Measurements from ENCODE around the gene LUZP2. TPM values are rescaled to one million over a fixed set of nuclear protein-coding genes. Genes with fewer than 3 reads are reported as not detected.

LUZP2 gene
- polyA plus RNA-seq, 3 donors: 1.7 to 1.9 (median 1.9) TPM

DNA sequence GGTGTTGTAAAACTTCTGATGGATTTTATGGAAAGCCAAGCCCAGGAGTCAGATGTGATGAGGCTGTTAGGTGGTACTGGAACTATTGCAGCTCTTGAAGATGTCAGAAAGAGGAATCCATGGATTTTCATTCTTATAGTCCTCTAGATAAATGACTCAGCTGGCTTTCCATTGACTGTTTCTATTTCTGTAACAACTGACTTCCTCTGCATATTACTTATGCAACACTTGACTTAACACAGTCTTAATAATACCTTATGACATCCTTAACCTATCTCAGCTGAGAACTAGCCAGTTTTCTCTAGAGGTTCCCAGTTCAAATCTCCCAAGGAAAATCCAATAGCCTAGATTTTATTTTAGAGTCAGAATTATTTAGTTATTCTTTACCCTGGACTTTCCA, 263.8 kb downstream of the LUZP2 start:
- DNase-seq (ENCODE audit: extremely low read depth in 1 of 11, low read depth in 9 of 11, low spot score in 4 of 11): no peak

DNA sequence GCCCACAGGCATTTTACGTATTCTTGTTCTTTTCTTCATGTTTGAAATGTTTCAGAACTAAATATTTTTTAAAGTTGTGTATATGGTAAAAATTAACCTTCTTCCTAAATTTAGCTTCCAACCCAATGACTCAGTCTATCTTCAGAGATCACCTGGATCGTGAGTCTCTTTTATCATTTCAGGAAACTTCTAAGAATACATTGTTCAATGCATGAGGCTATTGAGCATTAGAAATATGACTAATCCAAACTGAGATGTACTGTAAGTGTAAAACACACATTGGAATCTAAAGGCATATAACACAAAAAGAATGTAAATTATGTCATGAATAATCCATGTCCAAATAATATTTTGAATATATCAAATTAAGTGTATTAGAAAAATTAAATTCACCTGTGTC, 265.2 kb downstream of the LUZP2 start:
- no peak for DNase-seq (ENCODE audit: extremely low read depth in 1 of 11, low read depth in 9 of 11, low spot score in 4 of 11)

DNA sequence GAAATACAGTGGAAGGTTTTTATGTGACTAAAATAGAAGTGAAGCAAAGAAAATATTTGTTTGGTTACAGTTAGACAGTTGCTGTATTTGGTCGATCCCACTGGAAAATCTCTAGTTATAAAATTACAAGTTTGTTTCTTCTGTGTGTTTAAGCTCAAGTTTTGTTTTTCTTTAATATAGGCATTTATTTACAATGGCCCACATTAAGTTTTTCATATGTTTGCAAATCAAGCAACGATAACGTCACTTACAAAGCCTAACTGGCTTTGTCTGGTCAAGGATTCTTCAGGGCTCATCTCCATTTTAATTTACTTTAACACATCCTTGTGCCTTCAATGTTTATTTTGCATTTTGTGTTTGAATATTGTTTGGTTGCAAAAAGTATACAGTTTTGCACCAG, 270.6 kb downstream of the LUZP2 start:
- no peak for DNase-seq (ENCODE audit: extremely low read depth in 1 of 11, low read depth in 9 of 11, low spot score in 4 of 11)

DNA sequence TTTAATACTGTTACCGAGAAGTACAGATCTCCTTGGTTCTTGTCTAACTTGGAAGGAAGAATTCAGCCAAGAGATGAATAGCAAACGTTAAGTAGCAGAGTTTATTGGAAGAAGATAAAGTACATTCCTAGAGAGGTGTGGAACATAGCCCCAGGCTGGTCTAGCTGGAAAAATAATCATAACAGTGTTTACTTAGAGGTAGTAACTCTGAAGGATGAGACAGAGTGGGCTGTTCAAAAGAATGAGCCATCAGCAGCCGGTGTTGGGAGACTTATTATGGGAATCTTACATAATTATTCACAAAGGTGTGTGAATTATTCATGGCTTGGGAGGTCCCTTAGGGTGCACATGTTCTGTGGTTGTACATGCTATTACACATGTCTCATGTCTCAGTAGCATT, 276.5 kb downstream of the LUZP2 start:
- no peak for DNase-seq (ENCODE audit: extremely low read depth in 1 of 11, low read depth in 9 of 11, low spot score in 4 of 11)

DNA sequence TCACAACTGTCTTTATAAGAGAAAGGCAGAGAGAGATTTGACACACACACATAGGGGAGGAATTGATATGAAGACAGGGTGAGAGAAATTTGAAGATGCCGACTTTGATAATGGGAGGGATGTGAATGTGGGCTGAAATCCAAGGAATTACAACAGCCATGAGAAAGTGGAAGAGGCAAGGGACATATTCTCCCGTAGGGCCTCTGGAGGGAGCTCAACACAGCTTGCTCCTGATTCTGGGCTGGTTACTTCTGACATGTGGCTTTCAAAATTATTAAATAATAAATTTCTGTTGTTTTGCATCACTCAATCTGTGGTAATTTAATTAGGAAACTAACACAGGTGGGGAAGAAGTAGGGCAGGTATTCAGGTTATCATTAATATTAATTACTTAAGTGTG, 282.9 kb downstream of the LUZP2 start:
- DNase-seq (ENCODE audit: extremely low read depth in 1 of 11, low read depth in 9 of 11, low spot score in 4 of 11): no peak

DNA sequence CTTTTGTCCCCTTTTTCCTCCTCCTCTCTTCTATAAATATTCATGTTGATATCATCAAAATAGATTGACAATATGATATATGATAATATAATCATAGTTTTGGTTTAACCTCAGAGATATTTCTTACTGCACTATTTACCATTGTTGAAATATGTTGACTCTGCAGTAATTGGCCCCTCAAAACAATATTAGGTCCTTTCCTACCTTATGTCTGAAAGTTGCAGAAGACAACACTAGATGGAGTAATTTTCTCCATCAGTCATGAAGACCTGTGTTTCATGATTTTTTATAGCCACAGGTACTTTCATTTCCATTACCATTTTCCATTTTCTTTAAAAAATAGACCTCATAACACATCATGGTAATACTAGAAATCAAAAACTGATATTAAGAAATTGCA, 284.4 kb downstream of the LUZP2 start:
- DNase-seq (ENCODE audit: extremely low read depth in 1 of 11, low read depth in 9 of 11, low spot score in 4 of 11): no peak

DNA sequence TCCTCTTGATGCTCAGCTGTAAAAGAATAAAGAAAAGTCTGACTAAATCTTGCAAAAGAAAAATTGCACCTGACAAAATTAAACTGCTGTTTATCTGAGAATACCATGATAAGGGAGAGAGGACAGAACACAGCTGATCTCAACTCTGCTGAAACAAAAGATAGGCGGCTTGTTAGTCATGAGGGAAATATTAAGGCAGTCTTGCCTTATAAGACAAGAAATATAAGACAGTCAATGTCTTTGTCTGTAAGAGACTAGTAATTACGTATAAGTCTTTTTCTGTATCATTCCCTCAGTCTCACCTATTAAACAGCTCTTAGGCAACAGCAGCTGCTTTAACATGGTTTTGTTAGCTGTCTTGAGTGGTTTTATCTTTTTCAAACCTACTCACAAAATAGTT, 296.6 kb downstream of the LUZP2 start:
- no peak for DNase-seq (ENCODE audit: extremely low read depth in 1 of 11, low read depth in 9 of 11, low spot score in 4 of 11)

DNA sequence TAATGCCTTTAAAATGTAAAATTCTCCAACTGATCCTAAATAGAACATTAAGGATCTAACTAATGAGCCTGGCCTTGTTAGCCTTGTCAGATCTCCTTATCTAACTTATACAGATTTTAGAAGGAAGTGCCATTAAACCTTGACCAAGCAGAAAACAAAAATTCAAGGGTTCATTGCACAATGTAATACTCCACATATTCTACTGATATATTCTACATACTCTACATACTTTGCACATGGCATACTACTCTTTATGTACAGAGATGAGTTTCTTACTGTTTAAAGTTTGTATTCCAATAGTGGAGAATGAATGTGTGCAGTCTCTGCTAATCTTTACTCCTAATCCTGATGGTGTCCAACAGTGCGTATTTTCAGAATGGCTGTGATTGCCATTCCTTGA, 297.2 kb downstream of the LUZP2 start:
- DNase-seq (ENCODE audit: extremely low read depth in 1 of 11, low read depth in 9 of 11, low spot score in 4 of 11): no peak

DNA sequence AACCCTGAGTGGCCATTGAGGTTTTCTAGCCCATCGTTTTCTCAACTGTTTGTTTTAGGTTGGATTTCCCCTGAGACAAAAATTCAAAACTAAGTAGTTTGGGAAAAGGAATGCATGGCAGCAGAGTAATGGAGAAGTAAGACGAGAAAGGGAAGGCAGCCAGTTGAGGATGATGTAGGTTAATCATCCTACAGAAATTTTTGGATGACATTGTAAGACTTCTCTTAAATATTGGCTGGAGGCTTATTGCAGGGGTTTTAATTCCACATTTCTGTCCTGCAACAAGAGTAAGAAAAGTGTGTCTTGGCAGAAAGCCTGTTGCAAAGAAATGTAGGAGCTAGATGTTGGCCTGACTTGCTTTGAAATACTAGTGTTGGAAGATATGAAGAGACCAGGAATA, 308.8 kb downstream of the LUZP2 start:
- DNase-seq (ENCODE audit: extremely low read depth in 1 of 11, low read depth in 9 of 11, low spot score in 4 of 11): no peak

DNA sequence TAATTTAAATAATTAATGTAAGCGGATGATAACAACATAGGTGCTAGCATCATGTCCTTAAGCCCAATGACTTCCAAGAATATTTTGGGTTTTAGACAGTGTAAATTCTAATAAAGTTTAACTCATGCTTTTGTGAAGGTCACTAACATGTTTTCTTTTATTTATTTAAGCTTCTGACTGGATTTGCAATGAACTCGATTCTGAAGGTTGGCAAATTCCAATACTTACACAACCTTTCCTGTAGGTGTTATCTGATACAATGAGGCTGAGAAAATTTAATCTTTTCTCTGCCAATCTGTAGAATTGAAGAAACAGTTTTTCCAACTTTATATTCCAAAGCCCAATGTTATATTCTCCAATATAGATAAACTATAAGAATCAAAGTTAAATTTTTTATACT, 311.3 kb downstream of the LUZP2 start:
- DNase-seq (ENCODE audit: extremely low read depth in 1 of 11, low read depth in 9 of 11, low spot score in 4 of 11): no peak

DNA sequence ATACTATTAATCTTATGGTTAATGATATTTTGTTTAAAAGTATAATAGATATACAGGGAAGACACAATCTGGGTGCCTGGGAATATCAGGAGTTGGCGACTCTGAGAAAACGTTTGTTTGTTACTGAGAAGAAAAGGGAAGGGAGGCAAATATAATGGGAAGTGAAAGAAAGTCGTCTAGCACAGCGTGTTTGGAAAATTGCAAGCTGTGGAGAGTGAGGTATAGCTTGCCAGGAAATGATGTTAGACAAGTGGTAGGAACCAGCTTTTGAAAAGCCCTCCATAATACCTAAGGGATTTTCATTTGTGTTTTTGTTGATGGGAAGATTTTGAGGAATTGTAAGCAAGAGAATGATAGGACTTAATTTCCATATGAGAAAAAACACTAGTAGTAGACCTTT, 322.2 kb downstream of the LUZP2 start:
- no peak for DNase-seq (ENCODE audit: extremely low read depth in 1 of 11, low read depth in 9 of 11, low spot score in 4 of 11)

DNA sequence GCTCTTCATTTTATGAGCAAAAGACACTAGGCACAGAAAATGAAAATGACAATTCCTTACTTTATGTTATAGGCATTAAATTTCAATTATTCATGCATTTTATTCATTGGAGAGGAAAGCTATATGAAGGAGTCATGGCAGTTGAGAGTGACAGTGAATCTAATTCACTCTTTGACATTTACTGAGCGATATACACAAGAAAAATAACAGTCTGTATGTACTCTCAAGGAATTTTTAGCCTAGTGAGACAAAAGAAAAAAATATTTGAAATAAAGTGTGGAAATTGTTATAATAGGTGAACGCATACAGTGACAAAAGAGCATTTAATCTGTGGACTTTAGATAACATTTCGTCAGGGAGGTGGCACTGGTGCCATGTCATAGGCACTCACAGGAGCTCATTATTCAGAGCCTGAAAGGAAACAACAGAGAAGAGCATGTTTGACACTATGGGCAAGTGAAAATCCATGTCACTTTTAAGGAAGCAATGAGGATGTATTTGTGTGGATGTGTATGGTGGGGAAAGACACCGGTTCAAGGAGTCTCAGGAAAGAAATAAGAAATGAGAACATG, 323.1 kb downstream of the LUZP2 start:
- DNase-seq (ENCODE audit: extremely low read depth in 1 of 11, low read depth in 9 of 11, low spot score in 4 of 11): no peak

DNA sequence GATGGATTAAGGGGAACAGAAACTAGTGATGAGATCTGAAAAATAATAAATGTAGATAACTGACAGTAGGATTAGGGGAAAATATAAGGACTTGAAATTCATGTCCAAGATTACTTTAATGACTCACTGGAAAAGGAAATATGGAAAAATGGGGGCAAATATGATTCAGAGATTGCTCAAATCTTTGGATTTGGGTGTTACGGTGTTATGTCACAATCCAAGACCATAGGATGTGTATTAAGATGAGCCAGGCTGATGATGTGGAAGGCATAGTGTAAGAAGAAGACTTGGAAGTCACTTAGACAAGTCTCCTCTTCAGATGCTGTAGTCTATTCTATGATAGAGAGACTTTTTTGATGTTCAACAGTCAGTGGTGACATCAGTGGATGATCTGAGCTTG, 323.7 kb downstream of the LUZP2 start:
- no peak for DNase-seq (ENCODE audit: extremely low read depth in 1 of 11, low read depth in 9 of 11, low spot score in 4 of 11)

DNA sequence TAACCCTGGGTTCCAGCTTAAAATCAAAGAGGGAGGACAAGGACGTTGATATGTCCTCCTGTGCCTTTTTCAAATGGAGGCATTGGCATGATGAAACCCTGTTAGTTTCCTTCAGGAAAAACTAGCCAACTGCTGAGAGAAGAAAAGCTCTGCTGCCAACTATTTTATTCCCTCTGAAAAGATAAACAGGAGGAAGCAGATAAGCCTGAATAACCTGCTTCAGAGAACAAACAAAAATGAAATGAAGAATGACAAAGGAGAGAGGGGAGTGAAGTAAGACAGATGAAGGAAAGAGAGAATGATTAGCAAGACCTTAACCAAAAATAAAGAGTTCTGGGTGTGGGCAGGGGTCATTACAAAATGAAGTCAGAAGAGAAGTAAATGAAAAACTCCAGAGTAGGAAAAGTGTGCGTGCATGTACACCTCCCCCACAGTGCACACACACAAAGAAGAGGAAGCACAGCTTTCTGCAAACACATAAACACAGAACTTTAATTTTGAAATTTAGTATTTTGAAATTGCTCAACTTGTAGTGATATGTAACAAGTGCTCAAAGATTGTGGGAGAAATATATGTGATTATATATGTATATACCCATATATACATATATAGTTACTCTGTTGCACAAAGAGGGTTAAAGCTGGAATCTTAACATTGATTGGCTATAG, 332.2 kb downstream of the LUZP2 start:
- DNase-seq (ENCODE audit: extremely low read depth in 1 of 11, low read depth in 9 of 11, low spot score in 4 of 11): no peak

DNA sequence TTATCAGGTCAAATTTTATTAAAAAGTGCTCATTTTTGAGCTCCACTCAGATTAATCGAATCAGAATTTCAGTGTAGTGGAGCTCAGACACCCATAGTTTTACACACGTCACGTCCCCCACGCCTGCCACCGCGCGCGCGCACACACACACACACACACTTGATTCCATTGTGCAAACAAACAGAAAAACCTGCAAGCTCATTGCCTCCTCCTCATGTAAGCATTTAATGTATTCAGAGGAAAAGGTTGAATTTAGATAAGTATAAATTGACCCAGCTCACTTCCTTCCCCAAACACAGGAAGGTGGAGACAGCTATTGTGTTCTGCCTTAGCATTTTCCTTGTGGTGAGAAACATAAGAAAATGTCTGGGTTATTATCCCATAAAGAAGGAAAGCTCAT, 336.7 kb downstream of the LUZP2 start:
- no peak for DNase-seq (ENCODE audit: extremely low read depth in 1 of 11, low read depth in 9 of 11, low spot score in 4 of 11)

DNA sequence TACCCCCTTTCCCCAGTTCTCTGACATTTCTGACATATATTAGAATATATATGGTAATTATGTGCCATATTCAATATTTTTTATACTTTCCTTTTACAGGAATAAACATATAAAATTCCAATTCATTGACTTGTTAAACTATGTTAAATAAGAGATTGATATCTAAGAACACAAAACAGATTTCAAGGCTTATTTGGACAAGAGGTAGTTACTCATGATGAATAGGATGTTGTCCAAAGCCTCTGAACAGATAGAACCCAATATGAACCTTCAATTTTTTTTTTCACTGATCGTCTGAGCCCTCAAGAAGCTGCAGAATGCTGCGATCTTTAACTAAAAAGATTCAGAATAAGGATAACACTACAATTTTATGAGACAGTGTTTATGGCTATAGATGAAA, 340.3 kb downstream of the LUZP2 start:
- no peak for DNase-seq (ENCODE audit: extremely low read depth in 1 of 11, low read depth in 9 of 11, low spot score in 4 of 11)

DNA sequence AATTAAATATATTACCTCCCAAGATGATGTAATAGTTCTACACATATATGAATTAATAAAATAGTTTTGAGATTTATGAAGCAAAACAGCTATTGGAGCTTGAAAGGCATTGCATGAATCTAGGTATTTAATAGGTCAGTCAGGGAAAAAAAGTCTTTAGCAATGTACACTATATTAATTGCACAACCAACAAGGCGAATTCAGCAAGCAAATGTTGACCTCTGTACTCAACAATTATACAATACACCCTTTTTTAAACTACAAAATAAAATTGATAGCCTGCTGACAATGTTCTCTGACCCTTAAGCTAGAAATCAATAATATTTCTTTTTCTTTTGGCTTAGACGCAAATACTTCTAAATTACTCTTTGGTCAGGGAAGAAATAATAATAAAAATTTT, 345.5 kb downstream of the LUZP2 start:
- DNase-seq (ENCODE audit: extremely low read depth in 1 of 11, low read depth in 9 of 11, low spot score in 4 of 11): no peak

DNA sequence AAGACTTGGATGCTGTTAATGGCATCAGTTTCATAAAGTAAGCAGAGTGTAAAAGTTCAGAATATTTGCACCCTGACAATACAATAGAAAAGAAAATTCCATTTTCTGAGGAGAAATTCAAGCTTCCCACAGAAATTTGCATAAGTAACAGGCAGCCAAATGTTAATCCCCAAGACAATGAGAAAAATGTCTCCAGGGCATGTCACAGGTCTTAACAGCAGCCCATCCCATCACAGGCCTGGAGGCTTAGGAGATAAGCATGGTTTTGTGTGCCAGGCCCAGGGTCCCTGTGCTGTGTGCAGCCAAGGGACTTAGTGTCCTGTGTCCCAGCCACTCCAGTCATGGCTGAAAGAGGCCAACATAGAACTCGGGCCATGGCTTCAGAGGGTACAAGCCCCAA, 347.6 kb downstream of the LUZP2 start:
- no peak for DNase-seq (ENCODE audit: extremely low read depth in 1 of 11, low read depth in 9 of 11, low spot score in 4 of 11)

DNA sequence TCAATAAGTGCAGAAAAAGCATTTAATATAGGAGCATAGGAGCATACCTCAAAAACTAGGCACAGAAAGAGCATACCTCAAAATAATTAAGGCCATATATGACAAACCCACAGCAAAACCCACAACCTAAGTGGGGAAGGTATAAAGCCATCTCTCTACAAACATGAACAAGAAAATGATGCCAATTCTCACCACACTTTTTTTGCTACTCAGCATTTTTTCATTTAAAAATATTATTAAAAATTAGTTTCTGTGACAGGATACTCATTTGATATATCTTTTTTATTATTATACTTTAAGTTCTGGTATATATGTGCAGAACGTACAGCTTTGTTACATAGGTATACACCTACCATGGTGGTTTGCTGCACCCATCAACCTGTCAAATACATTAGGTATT, 352.0 kb downstream of the LUZP2 start:
- DNase-seq (ENCODE audit: extremely low read depth in 1 of 11, low read depth in 9 of 11, low spot score in 4 of 11): no peak

DNA sequence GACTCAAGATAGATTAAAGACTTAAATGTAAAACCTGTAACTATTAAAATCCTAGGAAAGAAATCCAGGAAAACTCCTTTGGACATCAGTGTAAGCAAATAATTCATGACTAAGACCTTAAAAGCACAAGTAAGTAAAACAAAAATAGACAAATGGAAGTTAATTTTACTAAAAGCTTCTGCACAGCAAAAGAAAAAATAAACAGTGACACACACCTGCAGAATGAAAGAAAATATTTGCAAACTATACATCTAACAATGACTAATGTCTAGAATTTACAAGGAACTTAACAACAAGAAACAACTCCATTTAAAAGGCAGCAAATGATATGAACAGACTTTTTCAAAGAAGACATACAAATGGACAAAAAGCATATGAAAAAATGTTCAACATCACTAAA, 359.1 kb downstream of the LUZP2 start:
- no peak for DNase-seq (ENCODE audit: extremely low read depth in 1 of 11, low read depth in 9 of 11, low spot score in 4 of 11)

DNA sequence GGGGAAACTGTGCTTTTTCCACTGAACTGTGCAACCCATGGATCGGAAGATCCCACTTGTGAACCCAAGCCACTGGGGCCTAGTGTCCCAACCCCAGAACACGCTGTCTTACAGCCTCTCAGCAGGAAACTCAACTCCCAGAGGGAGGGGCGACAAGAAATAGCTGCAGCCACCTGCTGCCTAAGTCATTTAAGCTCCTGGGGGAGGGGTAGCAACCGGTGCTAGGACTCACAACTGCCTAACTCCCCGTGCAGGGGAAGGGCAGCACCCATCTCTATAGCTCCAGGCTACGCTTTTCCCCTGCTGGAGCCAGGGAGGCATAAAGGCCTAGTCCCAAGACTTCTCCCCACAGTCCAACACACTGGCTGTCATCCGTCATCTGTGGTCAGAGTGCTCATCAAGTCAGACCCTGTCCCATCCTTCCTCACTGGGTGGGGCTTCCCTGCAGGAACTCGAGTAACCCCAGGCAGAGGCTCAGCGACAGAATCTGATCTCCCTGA, 363.0 kb downstream of the LUZP2 start:
- DNase-seq (ENCODE audit: extremely low read depth in 1 of 11, low read depth in 9 of 11, low spot score in 4 of 11): no peak

All from renal cortex interstitium (tissue), 11 donors.